ENCODE data around the gene TMEM100. TPM values are rescaled to one million over a fixed set of nuclear protein-coding genes. Genes with fewer than 3 reads are reported as not detected.

Gene TMEM100
- total and polyA plus RNA-seq, 10 of the 15 experiments (the other 5 are each of a cell fraction or from before 2014, with no cell fraction given): not detected

DNA sequence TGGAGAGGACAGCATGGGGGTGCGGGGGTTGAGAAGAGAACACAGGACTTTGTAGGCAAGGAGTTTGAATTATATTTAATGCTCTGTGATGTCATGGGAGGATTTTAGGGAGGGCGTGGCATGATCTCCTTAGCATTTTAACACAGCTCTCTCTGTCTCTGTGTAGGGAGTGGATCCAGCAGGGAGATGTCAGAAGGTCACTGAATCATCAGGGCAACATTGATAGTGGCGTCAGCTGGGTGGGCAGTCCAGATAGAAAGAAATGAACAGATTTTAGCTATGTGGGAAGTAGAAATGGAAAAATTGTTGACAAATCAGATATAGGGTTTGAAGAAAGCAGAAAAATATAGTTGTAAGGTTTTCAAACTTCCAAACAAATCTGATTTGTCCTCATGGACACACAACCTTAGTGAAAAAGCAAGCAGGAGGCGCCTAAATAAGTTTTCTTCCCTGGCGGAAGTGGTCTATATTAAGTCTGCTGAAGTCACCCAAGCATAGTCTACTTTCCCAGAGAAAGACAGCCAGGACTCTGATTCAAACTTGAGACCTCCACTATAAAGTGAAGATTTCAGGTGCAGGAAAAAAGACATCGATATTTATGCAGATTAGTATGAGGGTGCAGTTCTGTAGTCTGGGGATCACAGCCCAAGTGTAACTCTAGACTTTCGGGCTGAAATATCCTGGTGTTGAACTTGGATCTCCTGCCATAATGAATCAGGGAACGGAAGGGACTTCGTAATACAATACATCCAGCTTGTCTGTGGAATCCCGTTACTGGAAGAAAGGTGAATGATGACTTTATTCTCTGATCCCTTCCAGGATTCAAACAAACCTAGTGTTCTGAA lies 18.1 kb upstream of the TMEM100 start:
- Histone ChIP-seq H3K27ac (ENCODE audit: control insufficient read depth, insufficient read depth) (no peak overlapping the region), H3K79me2 (ENCODE audit: control insufficient read depth, insufficient read depth, low read length) (no peaks in the 10 kb centered on the region), H3K9me3 (replicated peaks; ENCODE audit: control insufficient read depth, insufficient read depth, low read length) (no peaks in the 10 kb centered on the region), H3K9ac (ENCODE audit: control insufficient read depth, insufficient read depth, low read length) (no peak overlapping the region), H3K4me1 (ENCODE audit: control insufficient read depth, insufficient read depth, low read length) (peaks cover 6% of the 10 kb centered on the region; the same call in 1 of the 2 replicates), H3K4me2 (ENCODE audit: control insufficient read depth, insufficient read depth) (no peak overlapping the region), H3K27me3 (replicated peaks in 1 of 2; ENCODE audit: control insufficient read depth in 2 of 2, insufficient read depth in 2 of 2, low read length in 1 of 2) (no peaks in the 10 kb centered on the region), H3K4me3 (no peak overlapping the region), H3K36me3 (ENCODE audit: control insufficient read depth in 2 of 2, insufficient read depth in 2 of 2, low read length in 1 of 2) (no peaks in the 10 kb centered on the region), H4K20me1 (ENCODE audit: control insufficient read depth, insufficient read depth) (no peaks in the 10 kb centered on the region), H2AFZ (ENCODE audit: control insufficient read depth, low read depth, low read length) (no peak overlapping the region)
- DNase-seq (ENCODE audit: low read depth, low spot score) (no peak), ATAC-seq (no peak), FAIRE-seq (no peak)
- ChIA-PET RAD21 (ENCODE audit: unreplicated experiment) (no interaction called here), SMC1A (ENCODE audit: uncharacterized antibody, unreplicated experiment) (no interaction called here), CTCF (interaction anchor here (0.8 to 1.8 kb wide), 3 partner anchors 10 to 22 kb away, joined by 3 to 5 read pairs (median 5); partner anchors contain the start of gene PCTP), POLR2A (no interaction called here)
- 71% methylated on average over 10 of the region's 10 CpGs for WGBS (ENCODE audit: insufficient coverage, insufficient replicate concordance, low lambda C conversion rate, missing lambda C conversion rate)
- no TSS peak for BruUV-seq (replicated peaks)
- intact Hi-C loops (cut with micrococcal nuclease; ENCODE audit: unreplicated experiment): no loop called here
- in situ Hi-C loops (cut with MboI): no loop called here
- TF ChIP-seq, protein P1, sequence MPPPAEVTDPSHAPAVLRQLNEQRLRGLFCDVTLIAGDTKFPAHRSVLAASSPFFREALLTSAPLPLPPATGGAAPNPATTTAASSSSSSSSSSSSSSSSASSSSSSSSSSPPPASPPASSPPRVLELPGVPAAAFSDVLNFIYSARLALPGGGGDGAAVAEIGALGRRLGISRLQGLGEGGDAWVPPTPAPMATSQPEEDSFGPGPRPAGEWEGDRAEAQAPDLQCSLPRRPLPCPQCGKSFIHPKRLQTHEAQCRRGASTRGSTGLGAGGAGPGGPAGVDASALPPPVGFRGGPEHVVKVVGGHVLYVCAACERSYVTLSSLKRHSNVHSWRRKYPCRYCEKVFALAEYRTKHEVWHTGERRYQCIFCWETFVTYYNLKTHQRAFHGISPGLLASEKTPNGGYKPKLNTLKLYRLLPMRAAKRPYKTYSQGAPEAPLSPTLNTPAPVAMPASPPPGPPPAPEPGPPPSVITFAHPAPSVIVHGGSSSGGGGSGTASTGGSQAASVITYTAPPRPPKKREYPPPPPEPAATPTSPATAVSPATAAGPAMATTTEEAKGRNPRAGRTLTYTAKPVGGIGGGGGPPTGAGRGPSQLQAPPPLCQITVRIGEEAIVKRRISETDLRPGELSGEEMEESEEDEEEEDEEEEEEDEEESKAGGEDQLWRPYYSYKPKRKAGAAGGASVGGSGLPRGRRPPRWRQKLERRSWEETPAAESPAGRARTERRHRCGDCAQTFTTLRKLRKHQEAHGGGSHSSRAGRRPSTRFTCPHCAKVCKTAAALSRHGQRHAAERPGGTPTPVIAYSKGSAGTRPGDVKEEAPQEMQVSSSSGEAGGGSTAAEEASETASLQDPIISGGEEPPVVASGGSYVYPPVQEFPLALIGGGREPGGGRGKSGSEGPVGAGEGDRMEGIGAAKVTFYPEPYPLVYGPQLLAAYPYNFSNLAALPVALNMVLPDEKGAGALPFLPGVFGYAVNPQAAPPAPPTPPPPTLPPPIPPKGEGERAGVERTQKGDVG (CRISPR knock-in tag; IDR thresholded peaks at IDR 0.05): no peak
- TF ChIP-seq FOXK2 (IDR thresholded peaks at IDR 0.05) (no peak), ZBED1 (IDR thresholded peaks at IDR 0.05; ENCODE audit: borderline replicate concordance) (no peak), IKZF1 (conservative IDR thresholded peaks at IDR 0.05) (no peak), NFXL1 (IDR thresholded peaks at IDR 0.05; ENCODE audit: borderline replicate concordance) (no peak), SRF (IDR thresholded peaks at IDR 0.05; ENCODE audit: low read depth in 2 of 2, low read length in 2 of 2) (no peak)
- TF ChIP-seq, protein P2, sequence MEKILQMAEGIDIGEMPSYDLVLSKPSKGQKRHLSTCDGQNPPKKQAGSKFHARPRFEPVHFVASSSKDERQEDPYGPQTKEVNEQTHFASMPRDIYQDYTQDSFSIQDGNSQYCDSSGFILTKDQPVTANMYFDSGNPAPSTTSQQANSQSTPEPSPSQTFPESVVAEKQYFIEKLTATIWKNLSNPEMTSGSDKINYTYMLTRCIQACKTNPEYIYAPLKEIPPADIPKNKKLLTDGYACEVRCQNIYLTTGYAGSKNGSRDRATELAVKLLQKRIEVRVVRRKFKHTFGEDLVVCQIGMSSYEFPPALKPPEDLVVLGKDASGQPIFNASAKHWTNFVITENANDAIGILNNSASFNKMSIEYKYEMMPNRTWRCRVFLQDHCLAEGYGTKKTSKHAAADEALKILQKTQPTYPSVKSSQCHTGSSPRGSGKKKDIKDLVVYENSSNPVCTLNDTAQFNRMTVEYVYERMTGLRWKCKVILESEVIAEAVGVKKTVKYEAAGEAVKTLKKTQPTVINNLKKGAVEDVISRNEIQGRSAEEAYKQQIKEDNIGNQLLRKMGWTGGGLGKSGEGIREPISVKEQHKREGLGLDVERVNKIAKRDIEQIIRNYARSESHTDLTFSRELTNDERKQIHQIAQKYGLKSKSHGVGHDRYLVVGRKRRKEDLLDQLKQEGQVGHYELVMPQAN (conservative IDR thresholded peaks at IDR 0.05): no peak
- TF ChIP-seq, protein P3, sequence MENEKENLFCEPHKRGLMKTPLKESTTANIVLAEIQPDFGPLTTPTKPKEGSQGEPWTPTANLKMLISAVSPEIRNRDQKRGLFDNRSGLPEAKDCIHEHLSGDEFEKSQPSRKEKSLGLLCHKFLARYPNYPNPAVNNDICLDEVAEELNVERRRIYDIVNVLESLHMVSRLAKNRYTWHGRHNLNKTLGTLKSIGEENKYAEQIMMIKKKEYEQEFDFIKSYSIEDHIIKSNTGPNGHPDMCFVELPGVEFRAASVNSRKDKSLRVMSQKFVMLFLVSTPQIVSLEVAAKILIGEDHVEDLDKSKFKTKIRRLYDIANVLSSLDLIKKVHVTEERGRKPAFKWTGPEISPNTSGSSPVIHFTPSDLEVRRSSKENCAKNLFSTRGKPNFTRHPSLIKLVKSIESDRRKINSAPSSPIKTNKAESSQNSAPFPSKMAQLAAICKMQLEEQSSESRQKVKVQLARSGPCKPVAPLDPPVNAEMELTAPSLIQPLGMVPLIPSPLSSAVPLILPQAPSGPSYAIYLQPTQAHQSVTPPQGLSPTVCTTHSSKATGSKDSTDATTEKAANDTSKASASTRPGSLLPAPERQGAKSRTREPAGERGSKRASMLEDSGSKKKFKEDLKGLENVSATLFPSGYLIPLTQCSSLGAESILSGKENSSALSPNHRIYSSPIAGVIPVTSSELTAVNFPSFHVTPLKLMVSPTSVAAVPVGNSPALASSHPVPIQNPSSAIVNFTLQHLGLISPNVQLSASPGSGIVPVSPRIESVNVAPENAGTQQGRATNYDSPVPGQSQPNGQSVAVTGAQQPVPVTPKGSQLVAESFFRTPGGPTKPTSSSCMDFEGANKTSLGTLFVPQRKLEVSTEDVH (IDR thresholded peaks at IDR 0.05; ENCODE audit: low read depth, partially characterized antibody): no peak
- TF ChIP-seq, protein P4, sequence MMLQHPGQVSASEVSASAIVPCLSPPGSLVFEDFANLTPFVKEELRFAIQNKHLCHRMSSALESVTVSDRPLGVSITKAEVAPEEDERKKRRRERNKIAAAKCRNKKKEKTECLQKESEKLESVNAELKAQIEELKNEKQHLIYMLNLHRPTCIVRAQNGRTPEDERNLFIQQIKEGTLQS (IDR thresholded peaks at IDR 0.05; ENCODE audit: borderline replicate concordance, extremely low read depth, low read depth, low read length): no peak
- TF ChIP-seq, protein P5, sequence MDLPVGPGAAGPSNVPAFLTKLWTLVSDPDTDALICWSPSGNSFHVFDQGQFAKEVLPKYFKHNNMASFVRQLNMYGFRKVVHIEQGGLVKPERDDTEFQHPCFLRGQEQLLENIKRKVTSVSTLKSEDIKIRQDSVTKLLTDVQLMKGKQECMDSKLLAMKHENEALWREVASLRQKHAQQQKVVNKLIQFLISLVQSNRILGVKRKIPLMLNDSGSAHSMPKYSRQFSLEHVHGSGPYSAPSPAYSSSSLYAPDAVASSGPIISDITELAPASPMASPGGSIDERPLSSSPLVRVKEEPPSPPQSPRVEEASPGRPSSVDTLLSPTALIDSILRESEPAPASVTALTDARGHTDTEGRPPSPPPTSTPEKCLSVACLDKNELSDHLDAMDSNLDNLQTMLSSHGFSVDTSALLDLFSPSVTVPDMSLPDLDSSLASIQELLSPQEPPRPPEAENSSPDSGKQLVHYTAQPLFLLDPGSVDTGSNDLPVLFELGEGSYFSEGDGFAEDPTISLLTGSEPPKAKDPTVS (IDR thresholded peaks at IDR 0.05; ENCODE audit: low read depth, low read length): no peak

Data from GM12878 (cell line).